ENCODE measurements around the gene PSME3IP1. TPM values are rescaled to one million over a fixed set of nuclear protein-coding genes. Genes with fewer than 3 reads are reported as not detected.

The PSME3IP1 gene
- total RNA-seq, 1 donor = 71.2 TPM

- no peak for TF ChIP-seq CTCF (IDR thresholded peaks at IDR 0.05; ENCODE audit: insufficient read depth, low read depth, low read length)
- DNase-seq (ENCODE audit: low read depth) = no peak
Measured at GRCh38 chr16:57133031-57133430, 52.8 kb downstream of the PSME3IP1 start.

GRCh38 chr16:57132470-57132869 lies 53.4 kb downstream of the PSME3IP1 start:
- TF ChIP-seq CTCF (IDR thresholded peaks at IDR 0.05; ENCODE audit: insufficient read depth, low read depth, low read length) = no peak
- H3K4me3 ChIP-seq (ENCODE audit: low read depth, low read length) = no peak overlapping the region
- DNase-seq (ENCODE audit: low read depth) = no peak

More at GRCh38 chr16:57133031-57133430, 52.8 kb downstream of the PSME3IP1 start:
- no peak overlapping the region for H3K4me3 ChIP-seq (ENCODE audit: low read depth, low read length)

GRCh38 chr16:57131351-57131970 lies 54.4 kb downstream of the PSME3IP1 start:
- H3K4me3 ChIP-seq (ENCODE audit: low read depth, low read length) = no peak overlapping the region
- DNase-seq (ENCODE audit: low read depth) = no peak
- no peak for TF ChIP-seq CTCF (IDR thresholded peaks at IDR 0.05; ENCODE audit: insufficient read depth, low read depth, low read length)

- DNase-seq (ENCODE audit: low read depth) = no peak
- H3K4me3 ChIP-seq (ENCODE audit: low read depth, low read length) = no peak overlapping the region
- no peak for TF ChIP-seq CTCF (IDR thresholded peaks at IDR 0.05; ENCODE audit: insufficient read depth, low read depth, low read length)
Measured at GRCh38 chr16:57130950-57131321, 54.9 kb downstream of the PSME3IP1 start.

GRCh38 chr16:57128771-57129389 lies 57.0 kb downstream of the PSME3IP1 start:
- H3K4me3 ChIP-seq (ENCODE audit: low read depth, low read length) = no peak overlapping the region
- no peak for DNase-seq (ENCODE audit: low read depth)
- TF ChIP-seq CTCF (IDR thresholded peaks at IDR 0.05; ENCODE audit: insufficient read depth, low read depth, low read length) = no peak

DNA sequence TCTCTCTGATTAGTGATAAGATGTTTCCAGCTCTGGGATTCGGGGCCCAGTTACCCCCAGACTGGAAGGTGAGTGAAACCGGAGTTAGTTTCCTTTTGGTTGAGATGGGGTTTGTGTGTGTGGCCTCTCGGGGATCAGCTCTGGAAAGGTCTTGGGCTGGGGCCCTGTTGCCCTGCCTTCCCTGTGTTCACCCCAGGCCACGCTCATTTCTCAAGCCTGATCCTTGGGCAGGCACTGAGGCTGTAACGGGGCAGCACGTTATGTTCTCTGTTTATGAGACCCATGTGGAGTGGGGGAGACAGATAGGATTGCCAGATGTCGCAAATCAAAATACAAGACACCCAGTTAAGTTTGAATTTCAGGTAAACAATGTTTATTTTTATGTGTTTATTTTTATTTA lies 58.0 kb downstream of the PSME3IP1 start:
- no peak overlapping the region for H3K4me3 ChIP-seq (ENCODE audit: low read depth, low read length)
- no peak for DNase-seq (ENCODE audit: low read depth)
- no peak for TF ChIP-seq CTCF (IDR thresholded peaks at IDR 0.05; ENCODE audit: insufficient read depth, low read depth, low read length)
